ENCODE results near the gene GPR31.

GRCh38 chr6:167125410-167125809 lies 32.4 kb downstream of the GPR31 start:
- TF ChIP-seq EZH2 (IDR thresholded peaks at IDR 0.05; ENCODE audit: borderline replicate concordance) = no peak
- no peak for TF ChIP-seq CTCF (IDR thresholded peaks at IDR 0.05; ENCODE audit: poor library complexity)
- no peak for TF ChIP-seq EZH2phosphoT487 (IDR thresholded peaks at IDR 0.05; ENCODE audit: low read depth, severe bottlenecking, unreplicated experiment)
